Muscle of back (tissue), 13 donors: ENCODE results near the gene GAB1. TPM values are rescaled to one million over a fixed set of nuclear protein-coding genes. Genes with fewer than 3 reads are reported as not detected.

ENCODE experiments used
- DNase-seq, 3 donors: peaks; one replicate each; pipeline versions ENCODE4 v3.0.0 to v3.0.0-alpha.2; 2013
- long read RNA-seq, 9 donors: transcript quantifications; one replicate each; lab custom pipeline, GENCODE V29; 2026
- polyA plus RNA-seq, 10 donors: library from polyadenylated mRNA; unstranded; fragments of 120-200 nt; gene quantifications; one replicate each; pipeline ENCODE4 v1.2.1, GENCODE V29; 2013; ENCODE audit not compliant: insufficient read length in 10 of 10

The GAB1 gene
- polyA plus RNA-seq, result 10 to 100 TPM; 25.3 to 39.8 (median 32.7) TPM
- long read RNA-seq, donor 1, partial matches to known transcripts, result 5 of 5 reads
- long read RNA-seq, donor 1, other reads (novel, unspliced or antisense), result 0 of 5 reads
- long read RNA-seq, donor 2, partial matches to known transcripts, result 0 of 2 reads
- long read RNA-seq, donor 2, other reads (novel, unspliced or antisense), result 0 of 2 reads
- long read RNA-seq, donor 3, result 0 reads
- long read RNA-seq, donor 4, full-length matches to known transcripts, result 2 of 2 reads
- long read RNA-seq, donor 4, partial matches to known transcripts, result 0 of 2 reads
- long read RNA-seq, donor 4, other reads (novel, unspliced or antisense), result 0 of 2 reads
- long read RNA-seq, donor 5, full-length matches to known transcripts, result 3 of 8 reads
- long read RNA-seq, donor 5, partial matches to known transcripts, result 5 of 8 reads
- long read RNA-seq, donor 5, other reads (novel, unspliced or antisense), result 0 of 8 reads
- long read RNA-seq, donor 6, partial matches to known transcripts, result 0 of 1 reads
- long read RNA-seq, donor 6, other reads (novel, unspliced or antisense), result 0 of 1 reads
- long read RNA-seq, donor 7, partial matches to known transcripts, result 0 of 1 reads
- long read RNA-seq, donor 7, other reads (novel, unspliced or antisense), result 0 of 1 reads
- long read RNA-seq, donor 8, partial matches to known transcripts, result 0 of 1 reads
- long read RNA-seq, donor 8, other reads (novel, unspliced or antisense), result 0 of 1 reads
- long read RNA-seq, donor 9, result 0 reads

GRCh38 chr4:143336781-143337599 lies at the start of gene GAB1:
GAB1 (plus strand) TSS chr4:143336876; CDS start chr4:143337189, 313 bp downstream.
- DNase-seq, result peak; percentile 68 to 91 (median 76)

- DNase-seq, result no peak
Measured at GRCh38 chr4:143287572-143287923, 49.1 kb upstream of the GAB1 start.

- DNase-seq, result peak in 1 of 3 donors; percentile 60
Measured at GRCh38 chr4:143288171-143288570, 48.5 kb upstream of the GAB1 start.

GRCh38 chr4:143289370-143289769 lies 47.3 kb upstream of the GAB1 start:
- DNase-seq, result peak in 1 of 3 donors; percentile 48

- no peak for DNase-seq
Measured at GRCh38 chr4:143291314-143291713, 45.4 kb upstream of the GAB1 start.

GRCh38 chr4:143292858-143293257 lies 43.8 kb upstream of the GAB1 start:
- DNase-seq, result no peak

- peak in 2 of 3 donors; percentile 76 to 86 for DNase-seq
Measured at GRCh38 chr4:143294310-143294709, 42.4 kb upstream of the GAB1 start.

- DNase-seq, result peak in 1 of 3 donors; percentile 54
Measured at GRCh38 chr4:143294710-143295275, 41.9 kb upstream of the GAB1 start.

GRCh38 chr4:143296397-143297067 lies 40.1 kb upstream of the GAB1 start:
- no peak for DNase-seq

GRCh38 chr4:143300860-143301259 lies 35.8 kb upstream of the GAB1 start:
- DNase-seq, result no peak

- peak in 2 of 3 donors; percentile 42 to 66 for DNase-seq
Measured at GRCh38 chr4:143302536-143302935, 34.1 kb upstream of the GAB1 start.

- no peak for DNase-seq
Measured at GRCh38 chr4:143306788-143307187, 29.9 kb upstream of the GAB1 start.

- no peak for DNase-seq
Measured at GRCh38 chr4:143307531-143307930, 29.1 kb upstream of the GAB1 start.

- no peak for DNase-seq
Measured at GRCh38 chr4:143308377-143308776, 28.3 kb upstream of the GAB1 start.

GRCh38 chr4:143311924-143312323 lies 24.8 kb upstream of the GAB1 start:
- DNase-seq, result no peak

- no peak for DNase-seq
Measured at GRCh38 chr4:143313521-143313920, 23.2 kb upstream of the GAB1 start.

GRCh38 chr4:143313996-143314395 lies 22.7 kb upstream of the GAB1 start:
- DNase-seq, result no peak

GRCh38 chr4:143320113-143320512 lies 16.6 kb upstream of the GAB1 start:
- DNase-seq, result no peak

- no peak for DNase-seq
Measured at GRCh38 chr4:143326735-143327134, 9.9 kb upstream of the GAB1 start.

GRCh38 chr4:143329985-143330384 lies 6.7 kb upstream of the GAB1 start:
- no peak for DNase-seq
